DOHH2 (cell line): ENCODE data around the gene FOXC2.

Experiments
- H3F3A ChIP-seq: fragments of 200-600 bp; sonication (generic), shearing (Covaris generic); 2 replicates; pipeline ENCODE4 v1.6.0; 2016; ENCODE audit warnings: antibody characterized with exemption, mild to moderate bottlenecking; ENCODE audit not compliant: control insufficient read depth, insufficient read depth
- H3K27ac ChIP-seq: fragments of 200-600 bp; sonication (generic); 2 replicates; pipeline ENCODE4 v1.5.1; 2014; ENCODE audit warnings: low read depth, mild to moderate bottlenecking, low read length, moderate library complexity
- H3K27me3 ChIP-seq: fragments of 200-600 bp; sonication (generic); 2 replicates; pipeline ENCODE4 v1.6.1; 2014; ENCODE audit warnings: mild to moderate bottlenecking, low read length, mixed read lengths; ENCODE audit not compliant: control insufficient read depth
- H3K36me3 ChIP-seq: fragments of 200-600 bp; sonication (generic); 2 replicates; pipeline ENCODE4 v1.6.1; 2014; ENCODE audit warnings: mild to moderate bottlenecking, low read length, moderate library complexity, mixed read lengths; ENCODE audit not compliant: control insufficient read depth
- H3K4me1 ChIP-seq: fragments of 200-600 bp; sonication (generic); 2 replicates; pipeline ENCODE4 v1.6.1; 2014; ENCODE audit warnings: mild to moderate bottlenecking, low read length, mixed read lengths; ENCODE audit not compliant: control insufficient read depth
- H3K4me2 ChIP-seq: fragments of 200-600 bp; sonication (generic); 2 replicates; pipeline ENCODE4 v1.6.0; 2014; ENCODE audit warnings: mild to moderate bottlenecking, low read length, moderate library complexity
- H3K4me3 ChIP-seq: fragments of 200-600 bp; sonication (generic); 2 replicates; pipeline ENCODE4 v1.5.1; 2014; ENCODE audit warnings: mild to moderate bottlenecking, low read length, mixed read lengths
- H3K79me2 ChIP-seq: fragments of 200-600 bp; sonication (generic); 2 replicates; pipeline ENCODE4 v1.6.1; 2014; ENCODE audit warnings: mild to moderate bottlenecking, low read length, mixed read lengths; ENCODE audit not compliant: control insufficient read depth
- H3K9me2 ChIP-seq: fragments of 200-600 bp; sonication (generic); replicated peaks from 2 replicates; pipeline ENCODE4 v1.6.1; 2014; ENCODE audit warnings: mild to moderate bottlenecking, low read length, mixed read lengths; ENCODE audit not compliant: control insufficient read depth
- H3K9me3 ChIP-seq: fragments of 200-600 bp; sonication (generic); 2 replicates; pipeline ENCODE4 v1.6.1; 2014; ENCODE audit warnings: antibody characterized with exemption, low read length, mixed read lengths; ENCODE audit not compliant: control insufficient read depth, insufficient read depth
- H4K20me1 ChIP-seq: fragments of 200-600 bp; sonication (generic); 2 replicates; pipeline ENCODE4 v1.6.0; 2014; ENCODE audit warnings: low read depth, mild to moderate bottlenecking, antibody characterized with exemption, low read length, moderate library complexity; ENCODE audit not compliant: control insufficient read depth, insufficient read depth
- CTCF ChIP-seq: fragments of 200-600 bp; sonication (generic); IDR thresholded peaks from one replicate; pipeline ENCODE4 v1.5.1; 2014; ENCODE audit warnings: antibody characterized with exemption, mild to moderate bottlenecking, low read depth, low read length; ENCODE audit not compliant: poor library complexity, severe bottlenecking
- EZH2phosphoT487 ChIP-seq: fragments of 200-600 bp; sonication (generic); IDR thresholded peaks from 2 replicates; pipeline ENCODE4 v1.6.1; 2017; ENCODE audit warnings: borderline replicate concordance, mild to moderate bottlenecking, antibody characterized with exemption, low read length, moderate library complexity, mixed read lengths

Gene FOXC2

GRCh38 chr16:86584071-86584685, 17.5 kb downstream of the FOXC2 start:
- Histone ChIP-seq H3K27me3 (no peaks in the 10 kb centered on the region), H3K79me2 (no peaks in the 10 kb centered on the region), H3K4me1 (no peaks in the 10 kb centered on the region), H3F3A (no peaks in the 10 kb centered on the region), H3K4me3 (no peak overlapping the region), H4K20me1 (no peaks in the 10 kb centered on the region), H3K9me2 (no peaks in the 10 kb centered on the region), H3K36me3 (no peaks in the 10 kb centered on the region), H3K27ac (no peak overlapping the region), H3K9me3 (no peaks in the 10 kb centered on the region), H3K4me2 (no peak overlapping the region)
- TF ChIP-seq EZH2phosphoT487 (no peak), CTCF (no peak)

GRCh38 chr16:86584726-86585721, 18.4 kb downstream of the FOXC2 start:
- no peak for TF ChIP-seq CTCF
- TF ChIP-seq EZH2phosphoT487, result no peak
- H3K36me3 ChIP-seq, result no peaks in the 10 kb centered on the region
- H3K27ac ChIP-seq, result no peak overlapping the region
- H3K9me2 ChIP-seq, result no peaks in the 10 kb centered on the region
- H3K4me3 ChIP-seq, result no peak overlapping the region
- no peak overlapping the region for H3K4me2 ChIP-seq
- no peaks in the 10 kb centered on the region for H4K20me1 ChIP-seq
- no peaks in the 10 kb centered on the region for H3K79me2 ChIP-seq
- H3K9me3 ChIP-seq, result no peaks in the 10 kb centered on the region
- H3K4me1 ChIP-seq, result no peaks in the 10 kb centered on the region
- H3F3A ChIP-seq, result no peaks in the 10 kb centered on the region
- H3K27me3 ChIP-seq, result no peaks in the 10 kb centered on the region

GRCh38 chr16:86585821-86586611, 19.4 kb downstream of the FOXC2 start:
- Histone ChIP-seq H3K9me3 (no peaks in the 10 kb centered on the region), H3K4me2 (no peak overlapping the region), H4K20me1 (no peaks in the 10 kb centered on the region), H3F3A (no peaks in the 10 kb centered on the region), H3K9me2 (no peaks in the 10 kb centered on the region), H3K4me3 (no peak overlapping the region), H3K27me3 (no peaks in the 10 kb centered on the region), H3K79me2 (no peaks in the 10 kb centered on the region), H3K27ac (no peak overlapping the region), H3K4me1 (no peaks in the 10 kb centered on the region), H3K36me3 (no peaks in the 10 kb centered on the region)
- TF ChIP-seq EZH2phosphoT487 (no peak), CTCF (no peak)
